HG03439 (cell line): ENCODE measurements around the gene ATF7IP2.
"Not testable (repeated sequence)": the region's sequence is repeated elsewhere in the genome, so short reads cannot be mapped to it uniquely, and the experiment has no call there.

Experiments
- ATAC-seq: cut with Tn5 transposase; IDR thresholded peaks from one replicate; pipeline ENCODE4 v1.9.1; 2021; ENCODE audit warnings: mild to moderate bottlenecking, moderate library complexity; ENCODE audit not compliant: unreplicated experiment

Gene ATF7IP2

GRCh38 chr16:10371592-10371991, 14.3 kb upstream of the ATF7IP2 start:
- ATAC-seq, result no peak

- ATAC-seq, result no peak
These were observed 12.3 kb upstream of the ATF7IP2 start for GRCh38 chr16:10373556-10373955.

GRCh38 chr16:10376229-10376628, 9.6 kb upstream of the ATF7IP2 start:
- no peak for ATAC-seq

GRCh38 chr16:10383626-10384025, 2.2 kb upstream of the ATF7IP2 start:
- ATAC-seq, result no peak

- ATAC-seq, result no peak
These were observed 748 bp downstream of the ATF7IP2 start for GRCh38 chr16:10386517-10387100.

- no peak for ATAC-seq
These were observed 1.3 kb downstream of the ATF7IP2 start for GRCh38 chr16:10387188-10387617.

- ATAC-seq, result no peak
These were observed 3.1 kb downstream of the ATF7IP2 start for GRCh38 chr16:10388988-10389387.

- no peak for ATAC-seq
These were observed 4.5 kb downstream of the ATF7IP2 start for GRCh38 chr16:10390330-10390729.

- ATAC-seq, result no peak
These were observed 5.0 kb downstream of the ATF7IP2 start for GRCh38 chr16:10390867-10391266.

GRCh38 chr16:10391339-10391738, 5.5 kb downstream of the ATF7IP2 start:
- no peak for ATAC-seq

GRCh38 chr16:10402975-10403374, 17.1 kb downstream of the ATF7IP2 start:
- no peak for ATAC-seq

- ATAC-seq, result no peak
These were observed 19.6 kb downstream of the ATF7IP2 start for GRCh38 chr16:10405386-10405939.

GRCh38 chr16:10408824-10409381, 23.0 kb downstream of the ATF7IP2 start:
- no peak for ATAC-seq

GRCh38 chr16:10409713-10410112, 23.9 kb downstream of the ATF7IP2 start:
- not testable (repeated sequence) for ATAC-seq

GRCh38 chr16:10410469-10410868, 24.6 kb downstream of the ATF7IP2 start:
- no peak for ATAC-seq

- no peak for ATAC-seq
These were observed 27.2 kb downstream of the ATF7IP2 start for GRCh38 chr16:10412935-10413601.

GRCh38 chr16:10418204-10418603, 32.3 kb downstream of the ATF7IP2 start:
- ATAC-seq, result not testable (repeated sequence)

- no peak for ATAC-seq
These were observed 33.8 kb downstream of the ATF7IP2 start for GRCh38 chr16:10419701-10420100.

- ATAC-seq, result no peak
These were observed 35.7 kb downstream of the ATF7IP2 start for GRCh38 chr16:10421596-10421995.

GRCh38 chr16:10428433-10429168, 42.7 kb downstream of the ATF7IP2 start:
- no peak for ATAC-seq

GRCh38 chr16:10429299-10429969, 43.6 kb downstream of the ATF7IP2 start:
- not testable (repeated sequence) for ATAC-seq
